Stimulated activated CD4-positive, alpha-beta T cell treated with anti-CD3 and anti-CD28 coated beads, TNF-alpha, amount 100 ng/mL, for 48 hours (primary cell): ENCODE measurements around the gene PBX3.

Source experiments
- DNase-seq, 3 donors: peaks; one replicate each; pipeline ENCODE4 v3.0.0-alpha.2; 2020; ENCODE audit warnings: low read depth in 3 of 3

PBX3 gene

DNA sequence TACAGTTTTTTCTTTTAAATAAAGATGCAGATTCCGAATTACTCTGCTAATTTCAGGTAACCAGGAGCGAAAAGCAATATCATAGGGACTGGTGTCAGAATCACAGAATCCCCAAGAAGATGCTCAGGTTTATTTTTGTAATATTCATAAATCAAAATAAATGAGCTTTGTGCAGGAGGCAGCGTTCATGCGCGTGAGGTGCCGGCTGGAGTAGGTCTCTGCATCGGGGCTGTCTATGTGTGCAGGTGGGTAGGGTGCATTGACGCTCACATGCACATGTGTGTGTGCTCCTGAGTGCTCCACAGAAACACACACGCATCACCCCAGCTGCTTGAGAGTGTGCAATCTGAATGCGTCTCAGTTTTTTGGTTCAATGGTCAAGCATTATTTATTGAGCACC is 226.4 kb downstream of the PBX3 start:
- no peak for DNase-seq

- DNase-seq, result no peak
Measured at GRCh38 chr9:125974705-125975104, 227.5 kb downstream of the PBX3 start.

DNA sequence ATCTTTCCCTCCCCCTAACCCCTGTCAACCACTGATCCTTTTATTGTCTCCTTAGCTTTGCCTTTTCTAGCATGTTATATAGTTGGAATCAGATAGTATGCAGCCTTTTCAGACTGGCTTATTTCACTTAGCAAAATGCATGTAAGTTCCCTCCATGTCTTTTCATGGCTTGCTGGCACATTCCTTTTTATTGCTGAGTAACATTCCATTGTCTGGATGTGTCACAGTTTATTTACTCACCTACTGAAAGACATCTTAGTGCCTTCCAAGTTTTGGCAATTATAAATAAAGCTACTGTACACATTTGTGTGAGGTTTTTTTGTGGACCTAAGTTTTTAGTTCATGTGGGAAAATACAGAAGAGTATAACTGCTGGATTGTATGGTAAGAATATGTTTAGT is 230.1 kb downstream of the PBX3 start:
- no peak for DNase-seq

GRCh38 chr9:125979383-125979782 is 232.2 kb downstream of the PBX3 start:
- no peak for DNase-seq

DNA sequence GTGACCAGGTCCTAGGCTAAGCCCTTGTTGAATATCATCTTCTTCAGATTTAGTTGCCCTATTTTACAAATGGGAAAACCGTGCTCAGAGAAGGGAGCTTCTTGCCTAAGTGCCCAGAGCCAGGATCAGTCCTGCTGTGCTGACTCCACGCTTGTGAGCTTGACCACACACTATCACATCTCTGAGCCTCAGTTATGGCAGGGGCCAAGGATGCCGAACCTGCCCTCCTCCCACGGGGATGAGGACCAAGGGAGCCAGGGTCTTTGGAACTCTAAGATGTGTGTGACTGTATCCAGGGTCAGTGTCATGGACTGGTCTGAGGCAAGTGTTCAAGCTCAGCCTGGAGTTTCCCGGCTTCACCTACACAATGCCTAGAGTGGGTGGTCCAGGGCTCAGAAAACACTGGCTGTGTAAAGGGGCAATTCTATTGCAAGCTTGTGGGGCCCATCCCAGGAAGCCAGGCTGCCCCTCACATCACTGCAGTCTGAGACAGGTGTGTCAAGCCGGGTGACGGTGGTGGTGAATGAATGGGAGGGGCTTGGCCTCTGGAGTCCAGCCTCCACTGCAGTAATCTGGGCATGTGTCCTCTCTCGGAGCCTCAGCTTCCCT is 235.7 kb downstream of the PBX3 start:
- DNase-seq, result no peak

- DNase-seq, result no peak
Measured at GRCh38 chr9:125983681-125984080, 236.5 kb downstream of the PBX3 start.

DNA sequence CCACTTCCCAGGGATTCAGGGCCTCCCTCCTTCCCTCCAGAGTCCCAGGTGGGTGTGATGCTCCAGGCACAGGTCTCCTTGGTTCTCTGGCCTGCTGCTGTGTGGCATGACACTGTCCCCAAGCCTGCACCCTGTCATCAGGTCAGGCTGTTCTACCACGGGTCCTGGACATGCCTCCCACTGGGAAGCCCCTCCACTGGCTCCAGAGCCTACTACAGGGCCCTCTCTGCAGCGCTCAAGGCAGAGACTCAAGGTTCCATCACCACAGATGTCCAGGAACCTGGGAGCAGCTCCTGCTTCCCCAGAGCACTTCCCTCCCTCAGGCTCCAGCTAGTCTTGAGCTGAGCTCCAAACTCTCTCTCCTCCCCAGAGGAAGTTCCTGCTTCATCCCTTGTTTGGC is 237.3 kb downstream of the PBX3 start:
- DNase-seq, result no peak

GRCh38 chr9:125985142-125985997 is 238.2 kb downstream of the PBX3 start:
- DNase-seq, result no peak

DNA sequence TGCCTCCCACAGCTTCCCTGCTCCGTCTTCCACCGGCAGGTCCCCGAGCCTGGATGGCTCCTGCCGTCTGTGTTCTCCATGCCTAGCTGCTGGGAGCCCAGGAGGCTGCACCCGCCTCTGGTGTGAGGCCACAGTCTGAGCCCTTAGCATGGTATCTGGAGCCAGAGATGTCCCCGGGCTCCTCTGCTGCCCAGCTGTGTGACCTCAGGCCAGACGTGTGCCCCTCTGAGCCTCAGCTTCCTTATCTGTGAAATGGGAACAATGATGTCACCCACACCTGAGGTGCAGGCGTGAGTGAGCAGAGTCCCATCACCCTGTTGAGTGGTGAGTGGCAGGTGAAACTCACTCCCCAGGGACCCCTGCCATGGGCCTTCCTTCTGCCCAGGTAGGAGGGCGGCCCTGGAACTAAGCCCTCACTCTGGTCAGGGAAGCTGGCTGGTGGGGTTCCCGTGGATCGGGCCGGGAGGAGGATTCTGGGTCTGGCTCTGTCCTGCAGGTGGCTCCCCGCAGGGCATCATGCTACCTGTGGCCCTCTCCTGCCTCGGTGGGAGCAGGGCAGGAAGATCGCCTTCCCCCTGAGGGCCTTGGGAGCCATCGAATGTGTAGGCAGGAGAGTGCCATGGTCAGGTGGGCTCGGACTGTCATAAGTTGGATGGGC is 239.0 kb downstream of the PBX3 start:
- no peak for DNase-seq

DNA sequence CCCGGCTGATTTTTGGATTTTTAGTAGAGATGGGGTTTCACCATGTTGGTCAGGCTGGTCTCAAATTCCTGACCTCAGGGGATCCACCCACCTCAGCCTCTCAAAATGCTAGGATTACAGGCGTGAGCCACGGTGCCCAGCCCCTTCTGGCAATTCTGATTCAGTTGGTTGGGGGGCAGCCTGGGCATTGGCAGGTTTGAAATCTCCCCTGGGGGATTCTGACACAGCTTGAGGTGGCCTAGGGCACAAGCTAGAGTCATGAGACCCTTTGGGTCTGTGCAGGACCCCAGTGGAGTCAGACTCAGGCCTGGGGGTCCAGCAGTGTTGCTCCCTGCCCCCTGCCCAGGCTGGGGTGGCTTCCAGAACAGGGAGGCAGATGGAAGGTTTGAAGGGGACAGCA is 239.8 kb downstream of the PBX3 start:
- DNase-seq, result no peak

DNA sequence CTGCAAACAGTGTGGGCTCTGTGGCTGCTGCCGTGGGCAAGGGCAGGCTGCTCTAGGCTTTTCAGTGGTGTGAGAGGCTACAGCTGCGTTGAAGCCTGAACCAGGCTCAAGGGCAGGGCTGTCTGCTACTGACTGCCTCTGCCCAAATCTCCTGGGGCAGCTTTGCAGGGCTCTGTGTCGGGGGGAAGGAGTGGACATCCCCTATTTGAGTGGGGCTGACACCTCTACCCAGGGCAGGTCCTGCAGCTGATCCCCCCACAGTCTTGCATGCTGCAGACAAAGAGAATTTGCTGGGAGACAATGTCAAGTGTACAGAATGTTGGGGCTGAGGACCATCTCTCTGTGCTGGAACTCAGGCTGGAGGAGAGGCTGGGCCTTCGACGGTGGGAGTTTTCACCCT is 240.2 kb downstream of the PBX3 start:
- no peak for DNase-seq

- no peak for DNase-seq
Measured at GRCh38 chr9:125988479-125989050, 241.4 kb downstream of the PBX3 start.

- DNase-seq, result no peak
Measured at GRCh38 chr9:125989090-125989501, 241.9 kb downstream of the PBX3 start.

DNA sequence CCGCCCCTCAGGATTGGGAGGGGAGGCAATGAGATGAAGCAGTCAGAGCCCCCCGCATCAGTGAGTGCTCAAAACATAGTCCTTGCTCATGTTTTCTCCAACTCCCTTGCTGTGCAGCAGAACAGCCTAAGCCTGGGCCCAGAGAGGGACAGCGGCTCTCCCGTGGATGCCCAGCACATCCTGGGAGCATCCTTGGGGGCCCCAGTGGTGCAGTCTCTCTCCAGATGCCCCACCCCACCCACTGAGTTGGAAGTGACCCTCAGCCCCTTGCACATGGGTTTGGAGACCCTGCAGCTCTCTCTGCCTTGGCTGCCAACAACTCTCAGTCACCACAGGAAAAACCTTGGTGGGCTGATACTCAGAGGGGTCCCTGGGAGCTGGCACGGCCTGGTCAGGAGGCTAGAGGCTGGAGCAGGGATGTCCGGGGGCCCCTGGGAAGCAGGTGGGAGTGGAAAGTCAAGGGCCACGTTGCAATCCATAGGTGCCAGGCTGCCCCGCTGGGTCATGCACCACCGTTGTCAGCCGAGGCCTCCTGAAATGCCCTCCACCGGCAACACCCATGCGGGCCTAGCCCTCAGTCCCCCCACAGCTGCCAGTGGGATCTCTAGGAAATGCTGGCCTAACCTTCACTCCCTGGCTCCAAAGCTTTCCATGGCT is 242.5 kb downstream of the PBX3 start:
- DNase-seq, result no peak

- no peak for DNase-seq
Measured at GRCh38 chr9:125990186-125990792, 243.1 kb downstream of the PBX3 start.

- DNase-seq, result no peak
Measured at GRCh38 chr9:125990793-125991220, 243.6 kb downstream of the PBX3 start.

DNA sequence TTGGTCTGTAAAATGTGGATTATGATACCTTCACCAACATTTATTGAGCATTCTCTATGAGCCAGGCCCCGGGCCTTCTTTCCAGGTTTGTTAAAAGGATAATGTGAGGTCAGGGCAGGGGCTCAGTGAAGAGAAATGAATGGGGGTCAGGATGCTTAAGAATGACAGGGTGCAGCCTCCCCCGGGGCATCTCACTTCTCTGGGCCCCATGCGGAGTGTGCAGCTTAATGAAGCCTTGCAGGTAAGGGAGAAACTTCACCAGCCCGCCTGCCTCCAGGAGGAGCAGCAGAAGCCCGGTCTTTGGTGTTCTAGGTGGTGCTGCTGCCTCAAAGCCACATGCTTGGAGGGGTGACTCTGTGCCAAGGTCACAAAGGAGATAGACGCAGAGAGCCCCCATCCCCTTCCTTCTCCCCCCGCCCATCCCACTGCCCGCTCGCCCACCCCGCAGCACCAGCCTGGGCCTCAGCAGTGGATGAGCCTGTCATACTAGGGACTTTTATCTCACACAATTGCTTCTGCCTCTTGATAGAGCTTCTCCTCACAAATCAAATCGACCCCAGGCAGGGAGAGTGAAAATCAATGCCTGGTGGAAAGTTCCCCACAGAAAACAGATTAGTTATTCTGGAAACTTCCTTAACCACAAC is 244.8 kb downstream of the PBX3 start:
- DNase-seq, result no peak

DNA sequence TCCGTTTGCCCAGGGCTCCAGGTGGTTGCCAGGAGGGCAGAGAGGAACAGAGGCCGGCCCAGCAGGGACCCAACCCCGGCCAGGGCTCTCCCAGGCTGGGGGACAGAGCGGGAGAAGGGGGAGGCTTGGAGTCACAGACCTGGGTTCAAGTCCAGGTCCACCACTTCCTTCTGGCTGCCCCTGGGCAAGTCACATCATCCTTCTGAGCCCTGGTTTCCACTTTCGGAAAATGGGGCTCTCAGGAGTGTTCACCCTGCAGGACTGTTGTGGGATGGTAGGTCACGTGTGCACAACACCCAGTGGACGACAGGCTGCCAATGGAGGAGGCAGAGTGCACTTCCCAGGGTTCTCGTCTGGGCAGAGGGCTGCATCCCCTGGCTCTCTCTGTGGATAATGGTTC is 245.4 kb downstream of the PBX3 start:
- no peak for DNase-seq

GRCh38 chr9:125993466-125993865 is 246.3 kb downstream of the PBX3 start:
- DNase-seq, result no peak

GRCh38 chr9:125994066-125994943 is 247.1 kb downstream of the PBX3 start:
- no peak for DNase-seq
